Activated T-helper 2 cell treated with anti-CD3 and anti-CD28 coated beads, Interferon-gamma antibody, Interleukin-2, Interleukin-4, amounts not matched to agents 10 μg/mL and 5 μg/mL and 100 μg/mL, durations not matched to agents 14 hours and 24 hours and 36 hours (primary cell): ENCODE results near the gene RYR3. TPM values are rescaled to one million over a fixed set of nuclear protein-coding genes. Genes with fewer than 3 reads are reported as not detected.

ENCODE experiments used
- DNase-seq: peaks from one replicate; pipeline ENCODE4 v3.0.0; 2021; ENCODE audit warnings: low spot score
- H3K27ac Mint-ChIP-seq: one replicate; pipeline ENCODE4 v1.8.0; 2021; ENCODE audit warnings: mixed read lengths
- H3K27me3 Mint-ChIP-seq: one replicate; pipeline ENCODE4 v1.8.0; 2021; ENCODE audit warnings: low read depth, mixed read lengths
- H3K36me3 Mint-ChIP-seq: one replicate; pipeline ENCODE4 v1.8.0; 2021; ENCODE audit warnings: low read depth, mixed read lengths
- H3K4me1 Mint-ChIP-seq: one replicate; pipeline ENCODE4 v1.8.0; 2021; ENCODE audit warnings: low read depth, mixed read lengths
- H3K4me3 Mint-ChIP-seq: one replicate; pipeline ENCODE4 v1.8.0; 2021; ENCODE audit warnings: low read depth, mild to moderate bottlenecking, moderate library complexity, mixed read lengths
- H3K9me3 Mint-ChIP-seq: one replicate; pipeline ENCODE4 v1.8.0; 2021; ENCODE audit warnings: mixed read lengths
- intact Hi-C: fragments of 100-400 bp; cut with micrococcal nuclease; formaldehyde crosslinking; loops from one replicate; pipeline ENCODE4 v1.15.1; 2023
- total RNA-seq: library from RNA; stranded (reverse); gene quantifications from 2 replicates; pipeline ENCODE4 v1.2.3, GENCODE V29; 2022

Gene RYR3
- total RNA-seq, 1 donor from 2014 or later: 0.05 TPM

DNA sequence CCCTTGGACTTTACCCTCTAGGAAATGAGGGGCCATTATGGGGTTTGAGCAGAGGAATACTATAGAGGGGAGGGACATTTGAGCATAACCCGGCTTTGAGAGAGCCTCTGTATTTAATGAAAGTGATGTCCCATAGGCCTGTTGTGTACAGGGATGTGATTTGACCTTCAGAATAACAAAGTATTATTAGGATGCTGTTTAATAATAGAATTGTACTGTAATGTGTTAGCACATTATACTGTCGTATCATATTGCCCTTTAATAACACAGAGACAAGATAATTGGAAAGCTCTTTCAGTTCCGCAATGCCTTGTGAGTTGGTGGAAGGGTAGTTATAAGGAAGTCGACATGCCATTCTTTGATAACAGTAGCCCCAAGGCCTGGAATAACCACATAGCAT lies 328.3 kb downstream of the RYR3 start:
- intact Hi-C loops: no loop called here
- no peaks in the 10 kb centered on the region for H3K4me1 Mint-ChIP-seq
- H3K9me3 Mint-ChIP-seq: no peaks in the 10 kb centered on the region
- H3K27me3 Mint-ChIP-seq: peaks cover 8% of the 10 kb centered on the region
- H3K4me3 Mint-ChIP-seq: no peak overlapping the region
- no peak for DNase-seq
- no peak overlapping the region for H3K27ac Mint-ChIP-seq
- H3K36me3 Mint-ChIP-seq: no peaks in the 10 kb centered on the region

DNA sequence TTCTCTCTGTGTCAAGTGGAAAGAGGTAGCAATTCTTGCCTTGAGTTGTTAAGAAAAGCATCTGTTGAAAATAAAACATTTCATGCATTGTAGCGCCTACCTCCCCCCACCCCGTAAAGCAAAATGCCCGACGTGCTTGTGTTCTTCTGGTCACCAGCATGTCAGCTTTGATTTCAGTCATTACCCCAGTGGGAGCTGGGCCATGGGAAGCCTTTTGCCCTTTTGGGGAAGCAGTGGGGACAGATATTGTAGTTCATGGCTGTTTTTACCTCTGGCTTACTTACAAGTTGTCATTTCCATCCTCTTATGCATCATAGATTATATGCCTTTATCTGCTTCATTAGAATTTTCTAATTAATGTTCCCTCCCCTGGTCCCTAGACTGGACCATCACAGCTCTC lies 328.7 kb downstream of the RYR3 start:
- H3K27ac Mint-ChIP-seq: no peak overlapping the region
- H3K4me1 Mint-ChIP-seq: no peaks in the 10 kb centered on the region
- H3K9me3 Mint-ChIP-seq: no peaks in the 10 kb centered on the region
- intact Hi-C loops: no loop called here
- H3K4me3 Mint-ChIP-seq: no peak overlapping the region
- H3K27me3 Mint-ChIP-seq: peaks cover 8% of the 10 kb centered on the region
- H3K36me3 Mint-ChIP-seq: no peaks in the 10 kb centered on the region
- DNase-seq: no peak

DNA sequence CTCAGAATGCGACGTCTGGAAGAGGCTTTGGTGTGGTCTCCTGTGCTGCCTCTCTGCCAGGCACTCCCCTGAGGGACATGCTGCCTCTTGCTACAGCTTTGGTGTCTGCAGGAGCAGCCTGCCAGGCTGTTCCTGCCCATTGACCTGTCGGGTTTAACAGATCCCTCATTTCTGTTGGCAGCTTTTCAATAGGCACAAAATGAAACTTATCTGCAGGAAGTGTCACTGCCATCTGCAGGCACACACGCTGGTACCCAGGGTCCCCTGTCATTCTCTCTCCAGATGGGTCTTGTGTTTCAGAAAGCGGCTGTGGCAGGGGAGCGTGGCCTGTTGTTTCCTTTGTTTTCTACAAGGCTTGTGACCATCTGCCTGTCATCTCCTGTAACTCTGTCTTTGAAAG lies 329.2 kb downstream of the RYR3 start:
- H3K4me1 Mint-ChIP-seq: no peaks in the 10 kb centered on the region

DNA sequence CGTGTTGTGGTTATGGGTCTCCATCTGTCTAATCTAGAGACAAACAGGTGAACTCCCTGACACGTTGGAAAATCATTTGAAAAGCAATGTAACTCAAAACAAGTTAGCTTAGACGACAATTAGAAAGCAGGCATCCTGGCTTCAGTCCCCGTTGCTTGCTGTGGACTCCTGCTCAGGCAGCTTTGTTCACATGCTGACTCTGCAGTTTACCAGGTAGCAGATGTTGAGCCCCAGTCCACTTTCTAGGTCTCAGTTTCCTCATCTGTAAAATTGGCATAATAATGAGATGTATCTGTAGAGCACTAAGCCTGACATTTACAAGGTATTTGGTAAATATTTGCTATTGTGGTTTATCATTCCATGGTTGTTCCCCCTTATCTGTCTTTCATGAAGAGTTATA lies 330.3 kb downstream of the RYR3 start:
- H3K36me3 Mint-ChIP-seq: no peaks in the 10 kb centered on the region
- H3K27me3 Mint-ChIP-seq: peaks cover 8% of the 10 kb centered on the region
- no peaks in the 10 kb centered on the region for H3K4me1 Mint-ChIP-seq
- H3K27ac Mint-ChIP-seq: no peak overlapping the region
- no peak for DNase-seq
- H3K9me3 Mint-ChIP-seq: no peaks in the 10 kb centered on the region
- intact Hi-C loops: no loop called here
- H3K4me3 Mint-ChIP-seq: no peak overlapping the region

More for the DNA sequence above, 329.2 kb downstream of the RYR3 start:
- Mint-ChIP-seq H3K4me3 (no peak overlapping the region), H3K27ac (no peak overlapping the region), H3K9me3 (no peaks in the 10 kb centered on the region), H3K36me3 (no peaks in the 10 kb centered on the region), H3K27me3 (peaks cover 8% of the 10 kb centered on the region)
- no peak for DNase-seq
- intact Hi-C loops: no loop called here

DNA sequence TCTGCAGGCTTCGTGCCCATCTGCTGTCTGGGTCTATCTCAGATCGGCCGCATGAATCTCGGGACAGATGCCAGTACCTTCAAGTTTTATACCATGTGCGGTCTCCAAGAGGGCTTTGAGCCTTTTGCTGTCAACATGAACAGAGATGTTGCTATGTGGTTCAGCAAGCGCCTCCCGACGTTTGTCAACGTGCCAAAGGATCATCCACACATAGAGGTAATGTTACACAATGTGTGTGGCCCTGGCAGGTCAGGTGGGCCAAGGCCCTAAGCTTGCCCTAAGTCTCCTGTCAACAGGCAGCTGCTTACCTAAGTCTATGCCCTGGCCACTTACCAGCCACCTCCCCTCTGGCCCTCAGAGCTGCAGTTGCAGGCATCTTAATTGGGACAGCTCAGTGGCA lies 333.5 kb downstream of the RYR3 start:
- intact Hi-C loops: no loop called here
- Mint-ChIP-seq H3K4me3 (no peak overlapping the region), H3K4me1 (no peaks in the 10 kb centered on the region), H3K9me3 (no peaks in the 10 kb centered on the region), H3K27ac (no peak overlapping the region), H3K36me3 (no peaks in the 10 kb centered on the region), H3K27me3 (peaks cover 8% of the 10 kb centered on the region)
- DNase-seq: no peak

DNA sequence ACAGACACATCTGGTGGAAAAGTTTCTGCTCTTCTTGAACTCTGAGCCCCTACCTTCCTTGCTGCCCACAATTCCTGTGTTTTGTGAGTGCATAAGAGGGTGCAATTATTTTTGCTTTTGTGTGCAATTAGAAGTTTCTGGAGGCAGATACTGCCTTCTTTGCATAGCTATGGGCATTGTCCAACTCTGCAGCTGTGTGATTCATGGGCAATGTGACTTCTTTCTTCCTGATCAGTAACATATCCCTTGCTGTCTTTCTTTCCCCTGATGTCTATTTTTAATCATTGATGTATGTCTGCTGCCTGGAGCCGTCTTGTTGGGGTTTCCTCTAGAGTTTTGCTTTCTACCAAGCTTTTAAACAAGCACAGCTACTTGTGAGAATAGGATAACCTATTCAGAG lies 336.0 kb downstream of the RYR3 start:
- Mint-ChIP-seq H3K27me3 (peaks cover 2% of the 10 kb centered on the region), H3K27ac (no peak overlapping the region), H3K36me3 (no peaks in the 10 kb centered on the region), H3K4me1 (no peaks in the 10 kb centered on the region), H3K9me3 (no peaks in the 10 kb centered on the region), H3K4me3 (no peak overlapping the region)
- no peak for DNase-seq
- intact Hi-C loops: no loop called here

DNA sequence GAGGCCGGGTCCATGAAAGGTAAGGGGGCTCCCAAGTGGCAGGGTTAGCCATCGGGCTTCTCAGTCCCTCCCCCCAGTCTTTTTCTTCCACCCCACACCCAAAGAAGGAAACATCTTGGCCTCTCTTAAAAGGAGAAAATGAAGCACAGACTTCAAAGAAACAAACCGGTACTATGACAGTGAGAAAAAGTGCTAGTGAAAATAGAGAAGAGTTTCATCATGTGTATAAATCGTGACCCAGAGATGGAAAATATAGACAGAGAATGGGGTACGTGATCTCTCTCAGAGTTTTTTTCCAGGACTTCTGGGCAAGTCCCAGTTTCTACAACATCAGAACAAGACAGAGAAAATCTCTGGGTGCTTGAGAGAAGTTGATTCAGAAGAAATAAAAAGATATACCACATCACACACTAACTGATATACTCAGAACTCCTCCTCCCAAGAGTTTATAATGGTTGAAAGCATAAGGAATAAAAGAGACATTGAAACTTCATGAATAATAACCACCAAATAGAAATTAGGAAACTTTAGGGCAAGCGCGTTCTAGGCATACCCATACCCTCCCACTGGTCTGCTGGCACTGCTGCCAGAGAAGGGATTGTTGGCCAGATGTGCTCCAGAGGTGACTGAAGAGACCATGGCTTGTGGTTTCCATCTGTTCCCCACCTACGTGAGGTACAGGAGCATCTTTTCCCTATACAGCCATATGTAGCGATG lies 338.6 kb downstream of the RYR3 start:
- no peak overlapping the region for H3K4me3 Mint-ChIP-seq
- H3K4me1 Mint-ChIP-seq: no peaks in the 10 kb centered on the region
- no peak for DNase-seq
- no peaks in the 10 kb centered on the region for H3K27me3 Mint-ChIP-seq
- H3K27ac Mint-ChIP-seq: no peak overlapping the region
- intact Hi-C loops: no loop called here
- no peaks in the 10 kb centered on the region for H3K36me3 Mint-ChIP-seq
- no peaks in the 10 kb centered on the region for H3K9me3 Mint-ChIP-seq

DNA sequence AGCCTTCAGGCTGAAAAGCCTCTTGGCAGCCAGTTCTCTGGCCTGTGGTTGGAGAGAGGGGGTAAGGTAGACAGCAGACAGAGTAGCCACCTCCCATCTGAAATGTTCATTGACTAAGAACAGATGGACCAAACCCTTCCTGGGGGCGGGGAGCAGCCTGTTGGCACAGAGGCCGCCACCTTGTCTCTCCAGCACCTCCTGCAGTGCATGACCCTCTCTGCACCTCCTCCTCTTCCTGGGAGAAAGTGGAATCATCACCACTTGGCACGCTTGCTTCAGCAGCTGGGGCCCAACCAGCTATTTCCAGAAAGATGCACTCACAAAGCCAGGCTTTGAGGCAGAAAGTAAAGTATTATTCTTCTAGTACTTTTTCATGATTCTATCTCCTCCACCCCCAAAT lies 344.1 kb downstream of the RYR3 start:
- no peaks in the 10 kb centered on the region for H3K36me3 Mint-ChIP-seq
- H3K4me1 Mint-ChIP-seq: no peaks in the 10 kb centered on the region
- intact Hi-C loops: no loop called here
- no peak overlapping the region for H3K27ac Mint-ChIP-seq
- no peaks in the 10 kb centered on the region for H3K9me3 Mint-ChIP-seq
- H3K4me3 Mint-ChIP-seq: no peak overlapping the region
- H3K27me3 Mint-ChIP-seq: no peaks in the 10 kb centered on the region
- DNase-seq: no peak

DNA sequence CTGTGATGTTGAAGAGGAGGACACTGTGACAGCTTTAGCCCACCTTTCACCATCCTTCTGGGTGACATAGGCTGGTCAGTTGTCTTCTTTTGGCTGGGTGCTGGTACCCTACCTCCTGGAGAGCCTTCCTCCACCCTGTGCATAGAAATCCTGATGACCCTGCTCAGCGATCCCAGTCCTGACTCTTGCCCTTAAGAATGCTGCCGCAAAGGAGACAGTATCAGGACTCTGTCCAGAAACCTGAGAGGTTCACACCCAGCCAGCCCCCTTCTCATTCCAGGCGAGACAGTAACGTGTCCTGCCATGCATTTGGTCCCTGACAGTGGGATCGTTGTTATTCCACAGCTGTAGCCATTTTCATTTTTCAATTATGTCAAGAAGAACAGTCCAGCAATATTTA lies 344.7 kb downstream of the RYR3 start:
- Mint-ChIP-seq H3K4me1 (no peaks in the 10 kb centered on the region), H3K36me3 (no peaks in the 10 kb centered on the region)

DNA sequence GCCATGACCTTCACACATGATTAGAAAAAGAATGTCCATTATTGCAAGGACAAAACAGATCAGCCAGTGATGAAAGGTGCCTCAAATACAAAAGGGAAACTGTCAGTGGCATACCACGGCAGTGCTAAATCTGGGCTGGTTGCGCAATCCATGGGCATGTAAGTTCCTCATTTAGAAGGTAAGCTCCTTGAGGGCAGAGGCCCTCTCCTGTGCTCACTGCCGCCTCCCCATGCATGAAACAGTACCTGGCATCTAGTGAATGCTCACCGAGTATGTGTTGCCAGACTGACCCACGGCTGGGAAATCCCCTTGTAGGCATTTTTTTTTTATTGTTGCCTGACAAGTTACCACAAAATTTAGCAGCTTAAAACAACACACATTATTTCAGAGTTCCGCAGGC lies 345.4 kb downstream of the RYR3 start:
- no peak for DNase-seq
- Mint-ChIP-seq H3K27me3 (no peaks in the 10 kb centered on the region), H3K4me3 (no peak overlapping the region), H3K9me3 (no peaks in the 10 kb centered on the region), H3K27ac (no peak overlapping the region), H3K4me1 (no peaks in the 10 kb centered on the region), H3K36me3 (no peaks in the 10 kb centered on the region)
- intact Hi-C loops: no loop called here

More for the DNA sequence above, 344.7 kb downstream of the RYR3 start:
- DNase-seq: no peak
- Mint-ChIP-seq H3K9me3 (no peaks in the 10 kb centered on the region), H3K27me3 (no peaks in the 10 kb centered on the region), H3K27ac (no peak overlapping the region), H3K4me3 (no peak overlapping the region)
- intact Hi-C loops: no loop called here

DNA sequence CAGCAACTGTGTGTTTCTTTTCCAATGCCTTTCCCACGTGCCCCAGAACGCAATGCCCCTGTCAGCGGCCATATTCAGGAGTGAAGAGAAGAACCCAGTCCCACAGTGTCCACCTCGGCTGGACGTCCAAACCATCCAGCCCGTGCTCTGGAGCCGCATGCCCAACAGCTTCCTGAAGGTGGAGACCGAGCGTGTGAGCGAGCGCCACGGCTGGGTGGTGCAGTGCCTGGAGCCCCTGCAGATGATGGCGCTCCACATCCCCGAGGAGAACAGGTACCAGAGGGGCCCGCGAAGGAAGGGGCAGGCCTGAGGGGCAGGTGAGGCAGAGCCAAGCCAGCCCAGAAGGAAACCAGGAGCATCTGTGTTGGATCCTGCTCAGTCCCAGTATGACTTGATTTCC lies 349.4 kb downstream of the RYR3 start:
- Mint-ChIP-seq H3K27ac (no peak overlapping the region), H3K4me1 (no peaks in the 10 kb centered on the region), H3K27me3 (no peaks in the 10 kb centered on the region), H3K9me3 (no peaks in the 10 kb centered on the region), H3K36me3 (no peaks in the 10 kb centered on the region), H3K4me3 (no peak overlapping the region)
- intact Hi-C loops: no loop called here
- DNase-seq: no peak

DNA sequence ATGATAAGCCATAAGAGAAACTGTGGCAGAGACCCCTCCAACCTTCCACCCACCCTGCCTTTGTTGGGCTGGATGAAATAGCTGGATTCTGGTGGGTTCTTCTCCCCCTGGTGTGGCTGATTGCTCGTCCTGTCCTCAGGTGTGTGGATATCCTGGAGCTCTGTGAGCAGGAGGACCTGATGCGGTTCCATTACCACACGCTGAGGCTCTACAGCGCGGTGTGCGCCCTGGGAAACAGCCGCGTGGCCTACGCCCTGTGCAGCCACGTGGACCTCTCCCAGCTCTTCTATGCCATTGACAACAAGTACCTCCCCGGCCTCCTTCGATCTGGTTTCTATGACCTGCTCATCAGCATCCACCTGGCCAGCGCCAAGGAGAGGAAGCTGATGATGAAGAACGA lies 351.2 kb downstream of the RYR3 start:
- Mint-ChIP-seq H3K4me1 (no peaks in the 10 kb centered on the region), H3K36me3 (no peaks in the 10 kb centered on the region), H3K27me3 (no peaks in the 10 kb centered on the region), H3K9me3 (no peaks in the 10 kb centered on the region), H3K27ac (no peak overlapping the region), H3K4me3 (no peak overlapping the region)
- intact Hi-C loops: no loop called here
- DNase-seq: no peak

DNA sequence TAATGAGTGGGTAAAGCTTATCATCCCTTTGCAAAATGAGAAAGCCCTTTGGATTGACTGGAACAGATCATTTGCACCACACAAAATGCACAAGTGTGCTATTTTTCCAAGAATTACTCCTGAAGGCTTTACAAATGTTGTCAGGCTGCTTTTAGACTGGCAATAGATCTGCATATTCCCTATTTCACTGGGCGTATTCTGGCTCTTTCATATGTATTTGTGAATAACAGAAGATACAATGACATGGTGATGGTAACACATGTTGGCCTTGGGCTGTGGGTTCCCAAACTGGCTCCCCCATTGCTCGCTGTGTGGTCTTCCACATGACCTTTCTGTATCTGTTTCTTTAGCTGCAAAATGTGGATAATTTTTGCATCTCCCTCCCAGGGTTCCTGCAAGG lies 354.2 kb downstream of the RYR3 start:
- H3K27ac Mint-ChIP-seq: no peak overlapping the region
- intact Hi-C loops: no loop called here
- no peak overlapping the region for H3K4me3 Mint-ChIP-seq
- no peak for DNase-seq
- H3K9me3 Mint-ChIP-seq: no peaks in the 10 kb centered on the region
- no peaks in the 10 kb centered on the region for H3K36me3 Mint-ChIP-seq
- H3K4me1 Mint-ChIP-seq: no peaks in the 10 kb centered on the region
- peaks cover 2% of the 10 kb centered on the region for H3K27me3 Mint-ChIP-seq

DNA sequence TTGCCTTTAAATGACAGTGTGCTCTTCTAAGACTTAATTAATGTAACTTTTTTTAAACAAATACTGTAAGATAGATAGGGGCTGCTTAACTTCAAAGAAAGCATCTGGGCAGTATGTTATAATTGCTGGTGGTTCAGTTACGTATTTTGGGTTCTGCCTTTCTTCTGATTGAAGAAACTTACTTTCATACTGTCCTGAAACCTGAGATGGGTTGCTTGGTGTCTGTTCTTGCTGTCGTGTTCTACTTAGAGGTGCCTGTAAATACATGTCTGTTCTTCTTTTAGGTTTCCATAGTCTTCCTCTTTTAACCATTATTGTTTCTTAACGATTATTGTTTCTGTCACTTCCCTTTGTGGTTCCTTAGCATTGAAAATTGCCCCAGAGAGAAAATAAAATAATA lies 359.8 kb downstream of the RYR3 start:
- H3K4me1 Mint-ChIP-seq: no peaks in the 10 kb centered on the region
- peaks cover 10% of the 10 kb centered on the region for H3K27me3 Mint-ChIP-seq
- no peak for DNase-seq

More for the DNA sequence above, 359.8 kb downstream of the RYR3 start:
- Mint-ChIP-seq H3K27ac (no peak overlapping the region), H3K36me3 (no peaks in the 10 kb centered on the region), H3K4me3 (no peak overlapping the region), H3K9me3 (no peaks in the 10 kb centered on the region)
- intact Hi-C loops: loop anchor here (10.0 kb wide), 1 partner anchor 376 kb away; no protein-coding TSS in a partner anchor
